ENCODE data around the gene CABLES2.

DNA sequence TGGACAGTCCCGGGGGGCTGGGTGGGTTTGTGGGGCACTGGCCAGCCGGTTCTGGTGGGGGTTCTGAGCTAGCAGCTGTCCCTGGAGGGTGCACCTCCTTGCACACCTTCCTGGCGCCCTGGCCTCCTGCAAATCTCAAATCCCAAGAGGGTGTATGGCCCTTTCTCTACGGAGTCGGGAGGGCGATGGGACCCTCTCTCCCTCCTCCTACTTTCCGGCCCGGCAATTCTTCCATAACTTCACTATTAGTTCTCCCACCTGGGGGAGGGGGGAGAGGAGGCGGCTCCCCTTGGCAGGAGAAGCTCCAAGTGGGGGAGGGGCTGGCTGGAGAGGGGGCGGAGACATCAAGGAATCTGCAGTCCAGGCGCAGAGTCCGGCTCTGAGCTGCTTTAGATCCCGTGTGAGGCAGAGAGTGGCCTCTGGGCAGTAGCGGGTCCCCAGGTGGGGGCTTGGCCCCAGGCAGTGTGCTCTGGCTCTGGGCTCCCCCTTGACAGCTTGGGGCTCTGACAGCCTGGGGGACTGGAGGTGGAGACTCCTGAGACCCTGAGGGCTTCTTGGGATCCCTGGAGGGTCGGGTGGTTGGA is 38.6 kb downstream of the CABLES2 start:
- TF ChIP-seq, protein P1, sequence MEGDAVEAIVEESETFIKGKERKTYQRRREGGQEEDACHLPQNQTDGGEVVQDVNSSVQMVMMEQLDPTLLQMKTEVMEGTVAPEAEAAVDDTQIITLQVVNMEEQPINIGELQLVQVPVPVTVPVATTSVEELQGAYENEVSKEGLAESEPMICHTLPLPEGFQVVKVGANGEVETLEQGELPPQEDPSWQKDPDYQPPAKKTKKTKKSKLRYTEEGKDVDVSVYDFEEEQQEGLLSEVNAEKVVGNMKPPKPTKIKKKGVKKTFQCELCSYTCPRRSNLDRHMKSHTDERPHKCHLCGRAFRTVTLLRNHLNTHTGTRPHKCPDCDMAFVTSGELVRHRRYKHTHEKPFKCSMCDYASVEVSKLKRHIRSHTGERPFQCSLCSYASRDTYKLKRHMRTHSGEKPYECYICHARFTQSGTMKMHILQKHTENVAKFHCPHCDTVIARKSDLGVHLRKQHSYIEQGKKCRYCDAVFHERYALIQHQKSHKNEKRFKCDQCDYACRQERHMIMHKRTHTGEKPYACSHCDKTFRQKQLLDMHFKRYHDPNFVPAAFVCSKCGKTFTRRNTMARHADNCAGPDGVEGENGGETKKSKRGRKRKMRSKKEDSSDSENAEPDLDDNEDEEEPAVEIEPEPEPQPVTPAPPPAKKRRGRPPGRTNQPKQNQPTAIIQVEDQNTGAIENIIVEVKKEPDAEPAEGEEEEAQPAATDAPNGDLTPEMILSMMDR (IDR thresholded peaks at IDR 0.05 in 2 of 3, conservative IDR thresholded peaks at IDR 0.05 in 1 of 3; ENCODE audit: control insufficient read depth in 2 of 3, extremely low read depth in 1 of 3, insufficient read depth in 1 of 3, low read depth in 3 of 3, low read length in 3 of 3) = no peak
- TF ChIP-seq ETV6 (conservative IDR thresholded peaks at IDR 0.05 in 1 of 2, IDR thresholded peaks at IDR 0.05 in 1 of 2; ENCODE audit: borderline replicate concordance in 1 of 2, low read depth in 1 of 2) = no peak
- TF ChIP-seq CHD4 (IDR thresholded peaks at IDR 0.05) = no peak
- no peak for TF ChIP-seq CEBPB (IDR thresholded peaks at IDR 0.05; ENCODE audit: borderline replicate concordance in 1 of 2, low read depth in 2 of 2, low read length in 2 of 2)
- TF ChIP-seq SUZ12 (IDR thresholded peaks at IDR 0.05; ENCODE audit: unreplicated experiment) = peak; percentile 24
- TF ChIP-seq POLR2AphosphoS2 (IDR thresholded peaks at IDR 0.05; ENCODE audit: low read depth, low read length) = no peak
